Measurements from ENCODE around the gene CDH4. TPM values are rescaled to one million over a fixed set of nuclear protein-coding genes. Genes with fewer than 3 reads are reported as not detected.

The CDH4 gene
- total and polyA plus RNA-seq, 2 of the 4 experiments (the other 2 are of a cell fraction): 1.6 to 3.5 TPM

GRCh38 chr20:61315319-61315718 lies 63.3 kb downstream of the CDH4 start:
- CTCF ChIA-PET: no interaction called here
- 82% methylated on average over 2 of the region's 9 CpGs; no CpG with 5 or more reads in 1 of the 2 experiments for WGBS, 2 experiments (ENCODE audit: extremely low coverage in 2 of 2, insufficient read length in 1 of 2)
- dilution Hi-C loops (cut with HindIII; ENCODE audit: low sequenced_read_pairs, unreplicated experiment): no loop called here

More at GRCh38 chr20:61315319-61315718, 63.3 kb downstream of the CDH4 start:
- H2AK5ac ChIP-seq (ENCODE audit: low read depth, low read length): no peak overlapping the region
- H4K20me1 ChIP-seq (ENCODE audit: insufficient read depth, low read length): no peaks in the 10 kb centered on the region; the same call in 1 of the 2 replicates
- no peak overlapping the region for H2BK120ac ChIP-seq (ENCODE audit: low read depth, low read length)
- H3K4me2 ChIP-seq (ENCODE audit: low read depth, low read length): no peak overlapping the region
- no peak overlapping the region for H4K8ac ChIP-seq (ENCODE audit: low read depth in 2 of 2, low read length in 2 of 2)
- no peak overlapping the region for H2BK20ac ChIP-seq (ENCODE audit: low read depth, low read length)
- H3K79me1 ChIP-seq (ENCODE audit: low read depth in 1 of 2, low read length in 2 of 2): peaks cover 5% of the 10 kb centered on the region in 2 experiments; a peak in 3 of 4 replicates
- TF ChIP-seq RCOR1 (IDR thresholded peaks at IDR 0.05; ENCODE audit: insufficient replicate concordance, low read length) (no peak), CTCF (conservative IDR thresholded peaks at IDR 0.05; ENCODE audit: low read depth, low read length) (no peak), MAZ (IDR thresholded peaks at IDR 0.05; ENCODE audit: borderline replicate concordance, low read depth, low read length) (no peak), ELK1 (IDR thresholded peaks at IDR 0.05; ENCODE audit: borderline replicate concordance, low read depth, low read length) (no peak), RAD21 (IDR thresholded peaks at IDR 0.05; ENCODE audit: low read length) (no peak)
- H3K9ac ChIP-seq (ENCODE audit: low read depth, low read length): no peak overlapping the region
- H3K14ac ChIP-seq (replicated peaks; ENCODE audit: low read depth, low read length): no peak overlapping the region
- BruUV-seq (replicated peaks): no TSS peak
- H3K27ac ChIP-seq (ENCODE audit: insufficient read depth, low read length): no peak overlapping the region
- H3K27me3 ChIP-seq (ENCODE audit: control insufficient read depth, insufficient read depth, low read length): no peaks in the 10 kb centered on the region
- H4K5ac ChIP-seq (ENCODE audit: low read depth, low read length): no peak overlapping the region
- POLR2A ChIA-PET (ENCODE audit: unreplicated experiment): no interaction called here
- H2BK5ac ChIP-seq (ENCODE audit: low read depth, low read length, poor library complexity, severe bottlenecking): no peak overlapping the region
- no peak overlapping the region for H2AFZ ChIP-seq (replicated peaks; ENCODE audit: low read length, poor library complexity)
- no peaks in the 10 kb centered on the region for H3K36me3 ChIP-seq (ENCODE audit: control insufficient read depth, insufficient read depth, low read length)
- no peak overlapping the region for H3K4me3 ChIP-seq (ENCODE audit: insufficient read depth, low read depth, low read length)
- no peak overlapping the region for H3K18ac ChIP-seq (ENCODE audit: low read depth, low read length)
- no peak overlapping the region for H2BK15ac ChIP-seq (ENCODE audit: low read depth, low read length)
- H3K4me1 ChIP-seq (ENCODE audit: control insufficient read depth, insufficient read depth, low read length): no peaks in the 10 kb centered on the region
- in situ Hi-C loops (cut with MboI; ENCODE audit: low sequenced_read_pairs): no loop called here
- DNase-seq (no peak), ATAC-seq (ENCODE audit: low read depth) (no peak)
- intact Hi-C loops (cut with micrococcal nuclease): no loop called here
- H3K9me3 ChIP-seq (ENCODE audit: control insufficient read depth, insufficient read depth, low read length): no peaks in the 10 kb centered on the region
- no peak overlapping the region for H3K23ac ChIP-seq (ENCODE audit: low read depth, low read length)
- H3K56ac ChIP-seq (ENCODE audit: extremely low read depth, insufficient read depth, low read length): no peak overlapping the region
- H4K91ac ChIP-seq (ENCODE audit: insufficient read depth, low read depth, low read length): no peak overlapping the region
- H2AK9ac ChIP-seq (replicated peaks; ENCODE audit: low read depth, low read length, poor library complexity): no peak overlapping the region
- no peak overlapping the region for H3K4ac ChIP-seq (ENCODE audit: low read depth, low read length)
- H3K9me1 ChIP-seq (ENCODE audit: insufficient read depth, low read length): 0 out of 2 replicates have a peak, but pooled peaks cover 8% of the 10 kb centered on the region

Measured in IMR-90 (cell line).